Loucy (cell line): ENCODE data around the gene PLXNB1.

Experiments
- H2AFZ ChIP-seq: fragments of 200-600 bp; sonication (generic); 2 replicates; pipeline ENCODE4 v1.6.0; 2016; ENCODE audit warnings: antibody characterized with exemption, mild to moderate bottlenecking, low read length, moderate library complexity
- H3F3A ChIP-seq: fragments of 200-600 bp; 2 replicates; pipeline ENCODE4 v1.6.0; 2016; ENCODE audit warnings: antibody characterized with exemption, low read depth, mild to moderate bottlenecking
- H3K27me3 ChIP-seq: fragments of 200-600 bp; sonication (generic); 2 replicates; pipeline ENCODE4 v1.6.1; 2014; ENCODE audit warnings: low read length, mild to moderate bottlenecking; ENCODE audit not compliant: insufficient read depth, poor library complexity, severe bottlenecking
- H3K36me3 ChIP-seq: fragments of 200-600 bp; sonication (generic); 2 replicates; pipeline ENCODE4 v1.6.1; 2016; ENCODE audit warnings: low read length; ENCODE audit not compliant: insufficient read depth
- H3K4me1 ChIP-seq: fragments of 200-600 bp; sonication (generic); 2 replicates; pipeline ENCODE4 v1.5.1; 2014; ENCODE audit warnings: low read length, mild to moderate bottlenecking; ENCODE audit not compliant: insufficient read depth, poor library complexity, severe bottlenecking
- H3K4me2 ChIP-seq: fragments of 200-600 bp; sonication (generic); 2 replicates; pipeline ENCODE4 v1.6.0; 2014; ENCODE audit warnings: antibody characterized with exemption, low read length, low read depth, mild to moderate bottlenecking; ENCODE audit not compliant: poor library complexity, severe bottlenecking
- H3K4me3 ChIP-seq: fragments of 200-600 bp; sonication (generic); 2 replicates; pipeline ENCODE4 v1.5.1; 2014; ENCODE audit warnings: low read length, mild to moderate bottlenecking, mixed read lengths; ENCODE audit not compliant: poor library complexity, severe bottlenecking
- H3K79me2 ChIP-seq: fragments of 200-600 bp; sonication (generic); 2 replicates; pipeline ENCODE4 v1.6.1; 2014; ENCODE audit warnings: low read length; ENCODE audit not compliant: insufficient read depth
- H3K9ac ChIP-seq: fragments of 200-600 bp; sonication (generic); 2 replicates; pipeline ENCODE4 v1.6.0; 2014; ENCODE audit warnings: mild to moderate bottlenecking, low read depth, low read length, moderate library complexity; ENCODE audit not compliant: poor library complexity, severe bottlenecking
- H3K9me2 ChIP-seq: fragments of 200-600 bp; sonication (generic); replicated peaks from 2 replicates; pipeline ENCODE4 v1.6.1; 2016; ENCODE audit warnings: low read depth, low read length, mixed read lengths
- H3K9me3 ChIP-seq: fragments of 200-600 bp; sonication (generic); 2 replicates; pipeline ENCODE4 v1.6.1; 2014; ENCODE audit warnings: mild to moderate bottlenecking, antibody characterized with exemption, low read length, low read depth; ENCODE audit not compliant: insufficient read depth
- H4K20me1 ChIP-seq: fragments of 200-600 bp; sonication (generic); 2 replicates; pipeline ENCODE4 v1.6.0; 2014; ENCODE audit warnings: antibody characterized with exemption, low read length, mild to moderate bottlenecking; ENCODE audit not compliant: insufficient read depth, poor library complexity, severe bottlenecking
- EZH2phosphoT487 ChIP-seq: fragments of 200-600 bp; IDR thresholded peaks from 2 replicates; pipeline ENCODE4 v1.6.1; 2018; ENCODE audit warnings: antibody characterized with exemption, mild to moderate bottlenecking, moderate library complexity, borderline replicate concordance
- TF ChIP-seq, protein P1 (sequence below): fragments of 200-600 bp; sonication (generic); conservative IDR thresholded peaks from 2 replicates; pipeline ENCODE4 v1.5.1; 2014; ENCODE audit warnings: mild to moderate bottlenecking, antibody characterized with exemption, low read length

Gene PLXNB1

DNA sequence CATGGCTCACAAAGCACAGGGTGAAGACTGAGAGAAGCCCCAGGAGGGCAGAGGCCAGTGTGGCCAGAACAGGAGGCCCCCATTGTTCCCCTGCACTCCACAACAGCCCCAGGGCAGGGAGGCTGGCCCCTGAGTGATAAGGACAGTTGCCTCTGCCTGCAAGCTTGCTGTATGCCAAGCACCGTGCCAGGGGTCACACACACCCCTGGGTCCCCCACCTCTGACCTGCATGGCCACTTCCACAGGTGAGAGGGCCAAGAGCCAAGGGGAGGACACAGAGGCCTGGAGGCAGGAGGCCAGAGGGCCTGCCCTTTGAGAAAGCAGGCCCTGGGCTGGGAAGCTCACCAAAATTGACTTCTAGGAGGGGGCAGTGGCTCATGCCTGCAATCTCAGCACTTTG lies 40.4 kb upstream of the PLXNB1 start:
- Histone ChIP-seq H3K4me3 (peak overlapping the region; percentile 16), H2AFZ (no peak overlapping the region), H3K9me2 (no peaks in the 10 kb centered on the region), H3K9me3 (no peaks in the 10 kb centered on the region), H4K20me1 (peaks cover 16% of the 10 kb centered on the region), H3K27me3 (no peaks in the 10 kb centered on the region), H3K4me2 (peak overlapping the region; percentile 59), H3K9ac (peak overlapping the region; percentile 50), H3K4me1 (peaks cover 51% of the 10 kb centered on the region), H3K36me3 (peaks cover 9% of the 10 kb centered on the region; the same call in 1 of the 2 replicates), H3F3A (no peaks in the 10 kb centered on the region), H3K79me2 (peaks cover 65% of the 10 kb centered on the region)
- TF ChIP-seq, protein P1, sequence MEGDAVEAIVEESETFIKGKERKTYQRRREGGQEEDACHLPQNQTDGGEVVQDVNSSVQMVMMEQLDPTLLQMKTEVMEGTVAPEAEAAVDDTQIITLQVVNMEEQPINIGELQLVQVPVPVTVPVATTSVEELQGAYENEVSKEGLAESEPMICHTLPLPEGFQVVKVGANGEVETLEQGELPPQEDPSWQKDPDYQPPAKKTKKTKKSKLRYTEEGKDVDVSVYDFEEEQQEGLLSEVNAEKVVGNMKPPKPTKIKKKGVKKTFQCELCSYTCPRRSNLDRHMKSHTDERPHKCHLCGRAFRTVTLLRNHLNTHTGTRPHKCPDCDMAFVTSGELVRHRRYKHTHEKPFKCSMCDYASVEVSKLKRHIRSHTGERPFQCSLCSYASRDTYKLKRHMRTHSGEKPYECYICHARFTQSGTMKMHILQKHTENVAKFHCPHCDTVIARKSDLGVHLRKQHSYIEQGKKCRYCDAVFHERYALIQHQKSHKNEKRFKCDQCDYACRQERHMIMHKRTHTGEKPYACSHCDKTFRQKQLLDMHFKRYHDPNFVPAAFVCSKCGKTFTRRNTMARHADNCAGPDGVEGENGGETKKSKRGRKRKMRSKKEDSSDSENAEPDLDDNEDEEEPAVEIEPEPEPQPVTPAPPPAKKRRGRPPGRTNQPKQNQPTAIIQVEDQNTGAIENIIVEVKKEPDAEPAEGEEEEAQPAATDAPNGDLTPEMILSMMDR, result no peak
- TF ChIP-seq EZH2phosphoT487, result no peak

DNA sequence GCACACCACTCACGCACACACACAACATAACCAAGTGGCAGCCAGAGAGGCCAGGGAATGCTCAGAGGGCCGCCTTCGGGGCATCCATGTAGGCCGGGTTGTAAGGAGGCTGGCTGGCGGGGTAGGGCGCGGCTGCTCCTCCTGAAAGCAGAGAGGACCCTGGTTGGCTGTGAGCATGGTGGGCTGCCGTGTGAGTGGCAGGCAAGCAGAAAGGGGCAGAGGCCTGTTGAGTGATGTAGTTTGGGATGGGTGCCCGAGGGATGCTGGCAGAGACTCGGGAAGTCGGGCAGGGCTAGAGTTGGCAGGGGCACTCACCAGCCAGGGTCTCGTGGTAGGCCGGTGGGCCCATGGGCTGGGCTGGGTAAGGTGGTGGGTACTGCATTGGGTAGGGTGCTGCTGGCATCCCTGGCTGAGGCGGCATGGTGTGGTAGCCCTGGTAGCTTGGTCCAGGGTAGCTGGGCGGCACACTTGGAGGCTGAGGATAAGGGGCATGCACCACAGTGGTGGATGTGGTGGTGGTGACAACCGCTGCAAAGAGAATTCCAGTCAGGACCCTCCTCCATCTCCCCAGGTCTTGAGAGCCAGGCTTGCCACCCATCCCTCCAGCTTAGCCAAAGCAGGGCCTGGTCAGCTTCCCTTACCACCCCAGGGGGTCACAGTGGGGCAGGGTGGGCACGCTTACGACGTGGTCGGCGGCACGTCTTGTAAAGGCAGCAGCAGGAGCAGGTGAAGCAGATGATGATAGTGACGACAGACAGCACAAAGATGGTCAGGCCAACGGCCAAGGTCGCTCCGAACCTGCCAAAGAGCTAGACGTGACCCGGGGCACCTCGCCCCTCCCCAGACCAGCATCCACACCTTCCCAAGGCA lies 39.4 kb upstream of the PLXNB1 start:
- peak overlapping the region; percentile 50 for H3K9ac ChIP-seq
- no peak for TF ChIP-seq EZH2phosphoT487
- TF ChIP-seq, protein P1, result no peak
- peaks cover 9% of the 10 kb centered on the region; the same call in 1 of the 2 replicates for H3K36me3 ChIP-seq
- no peaks in the 10 kb centered on the region for H3K9me3 ChIP-seq
- peaks cover 51% of the 10 kb centered on the region for H3K4me1 ChIP-seq
- no peaks in the 10 kb centered on the region for H3F3A ChIP-seq
- H3K79me2 ChIP-seq, result peaks cover 65% of the 10 kb centered on the region
- H3K9me2 ChIP-seq, result no peaks in the 10 kb centered on the region
- H3K4me3 ChIP-seq, result no peak overlapping the region
- H3K27me3 ChIP-seq, result no peaks in the 10 kb centered on the region
- no peak overlapping the region for H2AFZ ChIP-seq
- H3K4me2 ChIP-seq, result peak overlapping the region; percentile 59
- H4K20me1 ChIP-seq, result peaks cover 16% of the 10 kb centered on the region

DNA sequence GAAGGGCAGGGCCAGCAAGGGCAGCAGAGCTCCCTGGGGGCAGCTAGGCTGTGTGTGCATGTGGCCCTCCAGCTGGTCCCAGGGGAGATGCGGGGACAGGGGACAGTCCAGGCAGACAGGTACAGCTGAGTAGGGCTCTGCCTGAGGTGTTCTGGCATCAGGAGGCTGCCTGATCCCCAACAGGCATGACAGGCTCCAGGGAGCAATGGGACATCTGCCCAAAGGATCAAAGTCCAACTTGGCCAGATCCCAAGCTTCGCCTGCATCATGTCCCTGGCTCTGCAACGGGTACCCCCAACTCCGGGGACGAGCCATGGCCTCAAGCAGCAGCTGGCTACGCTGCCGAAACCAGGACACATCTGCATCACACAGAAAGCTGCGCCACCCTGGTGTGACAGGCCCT lies 38.4 kb upstream of the PLXNB1 start:
- no peak overlapping the region for H3K4me3 ChIP-seq
- no peaks in the 10 kb centered on the region for H3K27me3 ChIP-seq
- no peaks in the 10 kb centered on the region for H3K9me3 ChIP-seq
- H3K9me2 ChIP-seq, result no peaks in the 10 kb centered on the region
- peaks cover 9% of the 10 kb centered on the region; the same call in 1 of the 2 replicates for H3K36me3 ChIP-seq
- no peaks in the 10 kb centered on the region for H3F3A ChIP-seq
- TF ChIP-seq, protein P1, result no peak
- no peak for TF ChIP-seq EZH2phosphoT487
- peaks cover 16% of the 10 kb centered on the region for H4K20me1 ChIP-seq
- H3K4me2 ChIP-seq, result peak overlapping the region; percentile 92
- H3K4me1 ChIP-seq, result peaks cover 46% of the 10 kb centered on the region
- H3K9ac ChIP-seq, result no peak overlapping the region
- H3K79me2 ChIP-seq, result peaks cover 65% of the 10 kb centered on the region
- H2AFZ ChIP-seq, result no peak overlapping the region
